Measurements from ENCODE around the gene WDR81. TPM values are rescaled to one million over a fixed set of nuclear protein-coding genes. Genes with fewer than 3 reads are reported as not detected.

Gene WDR81
- polyA plus RNA-seq, 2 of the 4 experiments (the other 2 are of a cell fraction), result 4.9 to 26.8 TPM

- TF ChIP-seq ATOH8 (CRISPR knock-in tag; IDR thresholded peaks at IDR 0.05; ENCODE audit: low read depth) (no peak), FOSL2 (IDR thresholded peaks at IDR 0.05) (no peak), FOSL2 (CRISPR knock-in tag; IDR thresholded peaks at IDR 0.05) (no peak), ZNF302 (CRISPR knock-in tag; IDR thresholded peaks at IDR 0.05) (no peak), SMC3 (IDR thresholded peaks at IDR 0.05) (no peak), TFCP2L1 (CRISPR knock-in tag; IDR thresholded peaks at IDR 0.05) (no peak), CBX8 (IDR thresholded peaks at IDR 0.05) (no peak)
These were observed 52.4 kb downstream of the WDR81 start (continued) for GRCh38 chr17:1776857-1777256.

DNA sequence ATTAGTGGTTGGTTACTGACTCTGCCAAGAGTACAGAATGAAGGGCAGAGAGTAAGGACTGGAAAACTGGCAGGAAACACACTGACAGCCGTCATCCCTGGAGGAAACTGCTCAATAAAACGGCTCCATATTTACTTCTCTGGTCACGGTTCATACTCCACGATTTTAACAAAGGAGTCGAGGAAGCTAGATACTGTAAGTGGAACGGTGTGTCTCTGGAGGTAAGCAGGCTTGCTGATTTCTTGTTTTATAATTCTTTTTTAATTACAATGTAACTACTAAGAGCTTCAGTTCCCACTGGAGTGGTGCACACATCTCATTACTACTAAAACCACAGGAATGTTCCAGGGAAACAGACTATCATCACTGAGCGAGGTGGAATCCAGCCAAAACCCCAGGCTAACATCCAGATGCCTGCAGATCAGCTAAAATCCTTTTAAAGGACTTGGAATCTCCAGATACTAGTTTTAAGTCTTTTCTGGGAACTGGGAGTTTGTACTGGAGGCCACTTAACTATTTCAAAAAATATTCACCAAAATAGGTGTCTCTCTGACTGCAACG is 55.1 kb downstream of the WDR81 start:
- Histone ChIP-seq H3K4me1 (no peaks in the 10 kb centered on the region), H3K9me3 (no peaks in the 10 kb centered on the region), H3K27ac (no peak overlapping the region), H3K4me3 (no peak overlapping the region), H3K4me2 (no peak overlapping the region)
- WGBS (ENCODE audit: missing lambda C conversion rate), result 83% methylated on average over 8 of the region's 8 CpGs
- ChIA-PET POLR2A (interaction anchor here (1.2 kb wide), 1 partner anchor 55 kb away, joined by 4 read pairs; the partner anchor contains the start of gene WDR81), CTCF (interaction anchor here (0.9 to 28.6 kb wide), 5 partner anchors 10 to 68 kb away, joined by 3 to 591 read pairs (median 3); partner anchors contain the start of gene WDR81)
- TF ChIP-seq ATOH8 (CRISPR knock-in tag; IDR thresholded peaks at IDR 0.05; ENCODE audit: low read depth) (no peak), ZC3H11A (IDR thresholded peaks at IDR 0.05) (no peak), JUN (IDR thresholded peaks at IDR 0.05) (no peak), RAD21 (conservative IDR thresholded peaks at IDR 0.05 in 1 of 2, IDR thresholded peaks at IDR 0.05 in 1 of 2) (no peak), HOXB13 (CRISPR knock-in tag; IDR thresholded peaks at IDR 0.05; ENCODE audit: low read depth) (no peak)
- no peak for ATAC-seq
- peak; percentile 67 for FAIRE-seq
- DNase-seq (ENCODE audit: low read depth in 1 of 2, low spot score in 1 of 2), result no peak

DNA sequence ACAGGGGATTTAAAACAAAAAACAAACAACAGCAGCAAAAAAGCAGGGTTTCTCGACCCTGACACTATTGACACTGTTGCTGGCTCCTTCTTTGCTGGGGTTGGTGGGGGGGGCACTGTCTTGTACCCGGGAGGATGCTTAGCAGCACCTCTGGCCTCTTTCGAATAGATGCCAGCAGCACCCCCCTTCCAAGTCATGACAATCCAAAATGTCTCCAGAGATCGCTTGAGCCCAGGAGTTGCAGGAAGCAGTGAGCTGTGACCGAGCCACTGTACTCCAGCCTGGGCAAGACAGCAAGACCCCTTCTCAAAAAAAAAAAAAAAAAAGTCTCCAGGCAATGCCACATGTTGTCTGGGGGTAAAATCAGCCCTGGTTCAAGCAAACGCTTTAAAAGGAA is 57.7 kb downstream of the WDR81 start:
- Histone ChIP-seq H3K4me3 (no peak overlapping the region), H3K4me2 (no peak overlapping the region), H3K9me3 (no peaks in the 10 kb centered on the region), H3K4me1 (peaks cover 5% of the 10 kb centered on the region), H3K27ac (no peak overlapping the region)
- ChIA-PET CTCF (interaction anchor here (0.8 to 28.6 kb wide), 13 partner anchors 9 to 522 kb away, joined by 3 to 591 read pairs (median 4); partner anchors contain the start of genes SERPINF1 and WDR81), POLR2A (interaction anchor here (2.7 kb wide), 1 partner anchor 66 kb away, joined by 30 read pairs; no protein-coding TSS in a partner anchor)
- FAIRE-seq (no peak), DNase-seq (ENCODE audit: low read depth in 1 of 2, low spot score in 1 of 2) (no peak), ATAC-seq (no peak)
- no peak for TF ChIP-seq CBX8 (IDR thresholded peaks at IDR 0.05)
- TF ChIP-seq, protein P1, sequence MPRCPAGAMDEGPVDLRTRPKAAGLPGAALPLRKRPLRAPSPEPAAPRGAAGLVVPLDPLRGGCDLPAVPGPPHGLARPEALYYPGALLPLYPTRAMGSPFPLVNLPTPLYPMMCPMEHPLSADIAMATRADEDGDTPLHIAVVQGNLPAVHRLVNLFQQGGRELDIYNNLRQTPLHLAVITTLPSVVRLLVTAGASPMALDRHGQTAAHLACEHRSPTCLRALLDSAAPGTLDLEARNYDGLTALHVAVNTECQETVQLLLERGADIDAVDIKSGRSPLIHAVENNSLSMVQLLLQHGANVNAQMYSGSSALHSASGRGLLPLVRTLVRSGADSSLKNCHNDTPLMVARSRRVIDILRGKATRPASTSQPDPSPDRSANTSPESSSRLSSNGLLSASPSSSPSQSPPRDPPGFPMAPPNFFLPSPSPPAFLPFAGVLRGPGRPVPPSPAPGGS (IDR thresholded peaks at IDR 0.05), result no peak
- WGBS (ENCODE audit: missing lambda C conversion rate), result 84% methylated on average over 6 of the region's 6 CpGs

- DNase-seq (ENCODE audit: low read depth in 1 of 2, low spot score in 1 of 2) (no peak), FAIRE-seq (no peak), ATAC-seq (no peak)
- Histone ChIP-seq H3K9me3 (no peaks in the 10 kb centered on the region), H3K4me3 (no peak overlapping the region), H3K27ac (no peak overlapping the region), H3K4me2 (no peak overlapping the region), H3K4me1 (peaks cover 16% of the 10 kb centered on the region)
- ChIA-PET CTCF (interaction anchor here (0.7 to 28.6 kb wide), 27 partner anchors 7 to 209 kb away, joined by 3 to 591 read pairs (median 5); partner anchors contain the start of genes SERPINF1, SERPINF2 and WDR81), POLR2A (interaction anchor here (1.2 to 2.7 kb wide), 3 partner anchors 67 to 134 kb away, joined by 3 to 30 read pairs (median 6); partner anchors contain the start of gene RILP)
- 93% methylated on average over 19 of the region's 19 CpGs for WGBS (ENCODE audit: missing lambda C conversion rate)
- TF ChIP-seq, protein P1 (IDR thresholded peaks at IDR 0.05), result no peak
- no peak for TF ChIP-seq POLR2A (IDR thresholded peaks at IDR 0.05; ENCODE audit: low read length)
- no peak for TF ChIP-seq E2F6 (IDR thresholded peaks at IDR 0.05; ENCODE audit: borderline replicate concordance, low read depth)
- no peak for TF ChIP-seq MAFK (IDR thresholded peaks at IDR 0.05; ENCODE audit: partially characterized antibody)
- no peak for TF ChIP-seq SMC3 (IDR thresholded peaks at IDR 0.05)
- no peak for TF ChIP-seq ZC3H11A (IDR thresholded peaks at IDR 0.05)
- no peak for TF ChIP-seq NPAS2 (CRISPR knock-in tag; IDR thresholded peaks at IDR 0.05; ENCODE audit: borderline replicate concordance)
- TF ChIP-seq RCOR1 (IDR thresholded peaks at IDR 0.05; ENCODE audit: low read depth, low read length), result no peak
- TF ChIP-seq JUNB (IDR thresholded peaks at IDR 0.05), result no peak
- TF ChIP-seq HOXA7 (CRISPR knock-in tag; IDR thresholded peaks at IDR 0.05), result no peak
- no peak for TF ChIP-seq TP53 (CRISPR knock-in tag; IDR thresholded peaks at IDR 0.05)
- no peak for TF ChIP-seq ZFP36 (IDR thresholded peaks at IDR 0.05; ENCODE audit: borderline replicate concordance, partially characterized antibody)
- TF ChIP-seq CHD4 (IDR thresholded peaks at IDR 0.05; ENCODE audit: borderline replicate concordance), result no peak
- TF ChIP-seq RFX5 (IDR thresholded peaks at IDR 0.05), result no peak
- TF ChIP-seq CBX2 (IDR thresholded peaks at IDR 0.05; ENCODE audit: borderline replicate concordance, low read depth), result no peak
- no peak for TF ChIP-seq PBX3 (IDR thresholded peaks at IDR 0.05)
- no peak for TF ChIP-seq KDM1A (IDR thresholded peaks at IDR 0.05; ENCODE audit: low read depth)
- no peak for TF ChIP-seq HEYL (CRISPR knock-in tag; IDR thresholded peaks at IDR 0.05)
These were observed 58.8 kb downstream of the WDR81 start for GRCh38 chr17:1783271-1783670.

All from A549 (cell line).